Small intestine (tissue), 7 donors: ENCODE measurements around the gene RNF169. TPM values are rescaled to one million over a fixed set of nuclear protein-coding genes. Genes with fewer than 3 reads are reported as not detected.

Experiments used
- DNase-seq, 2 donors: peaks; one replicate each; pipeline versions ENCODE4 v3.0.0 to v3.0.0-alpha.2; 2013
- FAIRE-seq: peaks from 2 replicates; lab custom pipeline; 2012; peaks lifted over from hg19 to GRCh38; lab: Jason Lieb, UNC
- H3K27ac ChIP-seq, 3 donors: one replicate each; pipeline ENCODE4 v1.5.1; 2013; ENCODE audit warnings: low read length in 2 of 3, mild to moderate bottlenecking in 2 of 3, control low read depth in 1 of 3, inconsistent platforms in 1 of 3, low read depth in 1 of 3, moderate library complexity in 1 of 3
- H3K27me3 ChIP-seq, 3 donors: one replicate each; pipeline ENCODE4 v1.6.1; 2013; ENCODE audit warnings: low read length in 3 of 3, inconsistent platforms in 1 of 3; ENCODE audit not compliant: control insufficient read depth in 3 of 3, insufficient read depth in 3 of 3
- H3K36me3 ChIP-seq, 3 donors: one replicate each; pipeline ENCODE4 v1.6.1; 2013; ENCODE audit warnings: low read length in 3 of 3, inconsistent platforms in 1 of 3, low read depth in 1 of 3, mild to moderate bottlenecking in 1 of 3, moderate library complexity in 1 of 3; ENCODE audit not compliant: control insufficient read depth in 3 of 3, insufficient read depth in 2 of 3
- H3K4me1 ChIP-seq, 3 donors: one replicate each; pipeline ENCODE4 v1.6.1; 2013; ENCODE audit warnings: low read length in 2 of 3, inconsistent platforms in 1 of 3, low read depth in 1 of 3, mild to moderate bottlenecking in 1 of 3, moderate library complexity in 1 of 3; ENCODE audit not compliant: control insufficient read depth in 3 of 3, insufficient read depth in 2 of 3
- H3K4me3 ChIP-seq, 3 donors: one replicate each; pipeline ENCODE4 v1.5.1; 2013; ENCODE audit warnings: low read length in 3 of 3, control low read depth in 1 of 3, inconsistent platforms in 1 of 3, low read depth in 1 of 3, mild to moderate bottlenecking in 1 of 3, moderate library complexity in 1 of 3
- H3K9me3 ChIP-seq, 2 donors: one replicate each; pipeline ENCODE4 v1.6.1; 2013; ENCODE audit warnings: low read depth in 1 of 2, low read length in 1 of 2; ENCODE audit not compliant: control insufficient read depth in 2 of 2, insufficient read depth in 1 of 2
- WGBS, 3 donors: extraction: QIAGEN DNeasy Blood & Tissue Kit; methylation state at CpG; one replicate each; pipeline ENCODE4 v1.1.7; 2013; 5-methylcytosine and 5-hydroxymethylcytosine counted together
- polyA plus RNA-seq, 4 donors: library from polyadenylated mRNA; stranded (reverse) in 3 of 4; unstranded in 1 of 4; fragments of 200-250 nt in 3 of 4; fragments of 120-200 nt in 1 of 4; gene quantifications; one replicate each; pipeline versions ENCODE4 v1.2.1 to v1.2.3, GENCODE V29; 2013
- donor health status: healthy with polysubstance abuse.
- donor health status: control.
- donor health status: control.
- donor health status: Bipolar disorder and iron deficiency.
- donor health status: healthy.

RNF169 gene
- polyA plus RNA-seq, 4 donors: 1.4 to 11.4 (median 2.9) TPM

DNA sequence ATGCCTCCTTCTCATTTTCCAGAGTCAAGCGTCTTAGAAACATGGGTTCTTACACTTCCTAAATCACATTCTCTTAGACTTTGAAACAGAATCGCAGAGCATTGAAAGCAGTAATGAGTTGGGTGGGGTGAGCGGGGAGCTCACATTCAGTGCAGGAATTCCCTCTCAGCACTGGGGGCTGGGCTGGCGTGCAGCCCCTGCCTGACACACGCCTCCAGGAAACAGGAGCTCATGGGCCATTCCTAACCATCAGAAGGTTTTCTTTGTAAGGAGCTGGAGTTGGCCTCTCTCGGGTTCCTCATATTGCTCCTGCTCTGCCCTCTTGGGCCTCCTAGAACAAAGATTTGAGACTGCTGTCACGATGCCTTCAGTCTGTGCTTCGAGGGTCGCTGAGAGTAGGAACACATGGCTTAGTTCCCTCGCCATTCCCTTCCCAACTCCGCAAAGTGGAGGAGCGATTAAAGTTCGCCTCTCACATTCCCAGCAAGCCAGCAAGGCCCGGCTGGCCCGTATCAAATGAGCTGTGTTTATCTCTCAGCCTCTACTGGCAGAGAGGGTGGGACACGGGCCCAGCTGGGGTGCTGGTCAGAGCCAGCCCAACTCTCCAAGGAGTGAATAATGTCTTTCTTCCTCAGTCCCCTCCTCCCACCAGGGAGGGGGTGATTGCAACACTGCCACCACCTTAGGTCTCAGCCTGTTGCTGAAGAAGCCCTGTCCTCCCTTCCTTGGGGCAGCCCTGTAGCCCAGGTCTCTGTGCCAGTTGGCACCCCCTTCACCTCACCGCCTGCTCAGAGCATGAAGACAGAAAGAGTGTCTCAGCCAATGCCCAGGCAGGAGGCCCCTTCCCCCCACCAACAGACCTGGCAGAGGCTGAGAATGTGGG, 27.8 kb upstream of the RNF169 start:
- Histone ChIP-seq H3K9me3 (no peaks in the 10 kb centered on the region), H3K4me3 (no peak overlapping the region), H3K4me1 (peaks cover 0 to 24% (median 0%) of the 10 kb centered on the region in 3 donors), H3K36me3 (no peaks in the 10 kb centered on the region), H3K27ac (peak overlapping the region in 2 of 3 donors; percentile 52 to 68), H3K27me3 (no peaks in the 10 kb centered on the region)
- 55 to 72% (median 62%) methylated on average over 17 of the region's 17 CpGs for WGBS, 3 donors
- FAIRE-seq: no peak
- peak in 1 of 2 donors; percentile 46 for DNase-seq

GRCh38 chr11:74721479-74721835, 27.2 kb upstream of the RNF169 start:
- DNase-seq: no peak
- H3K27ac ChIP-seq: peak overlapping the region in 1 of 3 donors; percentile 5
- no peaks in the 10 kb centered on the region for H3K27me3 ChIP-seq
- no peak for FAIRE-seq
- no peaks in the 10 kb centered on the region for H3K9me3 ChIP-seq
- no peaks in the 10 kb centered on the region for H3K36me3 ChIP-seq
- WGBS, 3 donors: 86 to 100% (median 89%) methylated on average over 3 of the region's 3 CpGs
- peaks cover 0 to 30% (median 0%) of the 10 kb centered on the region in 3 donors for H3K4me1 ChIP-seq
- H3K4me3 ChIP-seq: no peak overlapping the region

DNA sequence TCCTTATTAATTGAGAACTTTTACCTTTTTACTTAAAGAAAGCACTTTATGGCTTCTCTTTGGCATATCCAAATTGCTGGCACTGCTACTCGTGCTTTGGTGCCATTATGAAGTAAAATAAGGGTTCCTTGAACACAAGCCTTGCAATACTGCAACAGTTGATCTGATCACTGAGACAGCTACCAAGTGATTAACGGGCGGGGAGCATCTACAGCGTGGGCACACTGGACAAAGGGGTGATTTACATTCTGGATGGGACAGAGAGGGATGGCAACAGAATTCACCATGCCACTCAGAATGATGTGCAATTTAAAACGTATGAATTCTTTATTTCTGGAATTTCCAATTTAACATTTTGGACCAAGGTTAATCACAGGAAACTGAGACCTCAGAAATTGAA, 25.1 kb upstream of the RNF169 start:
- Histone ChIP-seq H3K9me3 (no peaks in the 10 kb centered on the region), H3K4me3 (no peak overlapping the region), H3K36me3 (no peaks in the 10 kb centered on the region), H3K4me1 (peaks cover 0 to 22% (median 0%) of the 10 kb centered on the region in 3 donors), H3K27me3 (peaks cover 0 to 4% (median 0%) of the 10 kb centered on the region in 3 donors), H3K27ac (no peak overlapping the region)
- 70 to 84% (median 73%) methylated on average over 5 of the region's 5 CpGs for WGBS, 3 donors
- DNase-seq: no peak
- no peak for FAIRE-seq

GRCh38 chr11:74725701-74726100, 22.9 kb upstream of the RNF169 start:
- Histone ChIP-seq H3K27me3 (peaks cover 0 to 21% (median 3%) of the 10 kb centered on the region in 3 donors), H3K4me1 (peaks cover 0 to 17% (median 0%) of the 10 kb centered on the region in 3 donors), H3K9me3 (no peaks in the 10 kb centered on the region), H3K4me3 (no peak overlapping the region), H3K27ac (no peak overlapping the region), H3K36me3 (no peaks in the 10 kb centered on the region)
- 58 to 77% (median 70%) methylated on average over 4 of the region's 4 CpGs for WGBS, 3 donors
- FAIRE-seq (no peak), DNase-seq (no peak)

GRCh38 chr11:74726547-74727182, 22.0 kb upstream of the RNF169 start:
- Histone ChIP-seq H3K4me3 (no peak overlapping the region), H3K36me3 (no peaks in the 10 kb centered on the region), H3K9me3 (no peaks in the 10 kb centered on the region), H3K27me3 (peaks cover 7 to 28% (median 9%) of the 10 kb centered on the region in 3 donors), H3K4me1 (peaks cover 0 to 15% (median 3%) of the 10 kb centered on the region in 3 donors), H3K27ac (no peak overlapping the region)
- WGBS, 3 donors: 12 to 18% (median 12%) methylated on average over 12 to 13 of the region's 13 CpGs
- DNase-seq: peak; percentile 73 to 85
- no peak for FAIRE-seq

DNA sequence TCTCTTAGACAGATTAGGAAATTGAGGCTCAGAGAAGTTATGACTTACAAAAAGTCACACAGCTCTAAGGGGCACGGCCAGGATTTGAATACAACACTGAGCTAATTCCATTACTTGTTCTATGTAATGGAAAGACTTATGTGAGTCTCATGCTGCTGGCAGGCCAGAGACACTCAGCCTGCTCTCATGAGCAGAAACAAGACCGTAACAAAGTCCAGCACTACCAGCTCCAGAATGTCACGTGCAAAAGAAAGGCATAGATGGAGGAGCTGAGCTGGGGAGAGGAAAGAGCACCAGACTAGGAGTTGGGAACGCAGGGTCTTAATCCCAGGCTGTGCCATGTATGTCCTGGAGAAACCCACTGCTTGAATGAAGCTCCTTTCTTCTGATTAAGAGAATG, 19.3 kb upstream of the RNF169 start:
- Histone ChIP-seq H3K36me3 (no peaks in the 10 kb centered on the region), H3K27ac (no peak overlapping the region), H3K9me3 (no peaks in the 10 kb centered on the region), H3K4me3 (no peak overlapping the region), H3K4me1 (peaks cover 0 to 16% (median 3%) of the 10 kb centered on the region in 3 donors), H3K27me3 (peaks cover 7 to 41% (median 18%) of the 10 kb centered on the region in 3 donors)
- DNase-seq: peak; percentile 26 to 52
- no peak for FAIRE-seq
- WGBS, 3 donors: 34 to 71% (median 60%) methylated on average over 4 of the region's 4 CpGs

GRCh38 chr11:74730571-74731260, 17.9 kb upstream of the RNF169 start:
- H3K9me3 ChIP-seq: no peaks in the 10 kb centered on the region
- H3K4me1 ChIP-seq: peaks cover 0 to 16% (median 3%) of the 10 kb centered on the region in 3 donors
- WGBS, 3 donors: 7 to 9% (median 8%) methylated on average over 30 to 40 of the region's 40 CpGs
- H3K27me3 ChIP-seq: peaks cover 7 to 41% (median 18%) of the 10 kb centered on the region in 3 donors
- no peak overlapping the region for H3K4me3 ChIP-seq
- DNase-seq (no peak), FAIRE-seq (no peak)
- no peak overlapping the region for H3K27ac ChIP-seq
- no peaks in the 10 kb centered on the region for H3K36me3 ChIP-seq
